GM19395 (cell line): ENCODE results near the gene CPE.
"Not testable (repeated sequence)": the region's sequence is repeated elsewhere in the genome, so short reads cannot be mapped to it uniquely, and the experiment has no call there.

Experiments
- ATAC-seq: cut with Tn5 transposase; IDR thresholded peaks from one replicate; pipeline ENCODE4 v1.9.1; 2021; ENCODE audit warnings: mild to moderate bottlenecking, moderate library complexity; ENCODE audit not compliant: unreplicated experiment

CPE gene

GRCh38 chr4:165378745-165379677 lies at the start of gene CPE:
CPE (plus strand) TSS chr4:165379008; CDS start chr4:165379222, 214 bp downstream.
- ATAC-seq = peak; percentile 89

DNA sequence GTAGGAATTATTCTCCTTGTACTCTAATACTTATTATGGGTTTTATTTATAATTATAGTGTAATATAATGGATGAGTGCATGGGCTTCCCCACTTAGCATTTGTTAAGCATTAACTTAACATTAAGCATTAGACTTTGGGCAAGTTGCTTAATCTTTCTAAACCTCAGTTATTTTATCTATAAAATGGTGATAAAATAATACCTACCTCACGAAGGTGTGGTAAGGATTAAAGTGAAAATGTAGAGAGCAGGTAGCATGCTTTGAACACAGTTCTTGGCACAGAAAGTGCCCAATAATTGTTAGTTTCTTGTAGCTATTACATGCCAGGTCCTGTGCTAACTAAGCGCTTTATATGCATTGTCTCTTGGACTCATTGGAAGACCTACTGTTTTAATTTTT lies 48.7 kb upstream of the CPE start:
- no peak for ATAC-seq

GRCh38 chr4:165330666-165331065 lies 48.1 kb upstream of the CPE start:
- no peak for ATAC-seq

DNA sequence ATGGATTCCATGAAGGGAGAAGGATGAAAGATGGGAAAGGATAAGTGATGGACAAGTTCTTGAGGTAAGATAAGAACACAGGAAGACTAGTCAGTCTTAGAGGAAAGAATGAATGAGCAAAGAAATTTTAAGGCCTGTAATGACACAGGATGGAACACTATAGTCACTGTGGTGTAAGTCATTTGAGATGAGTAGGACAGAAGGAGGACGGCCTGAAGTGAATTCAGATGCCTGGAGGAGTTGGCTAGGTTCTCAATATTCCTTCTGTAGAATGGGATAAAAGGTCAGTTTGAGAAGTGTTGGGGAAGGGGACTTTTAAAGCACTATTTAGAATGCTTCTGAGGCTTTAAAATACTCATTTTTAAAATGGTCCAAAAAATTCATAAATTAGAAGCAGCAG lies 47.4 kb upstream of the CPE start:
- no peak for ATAC-seq

DNA sequence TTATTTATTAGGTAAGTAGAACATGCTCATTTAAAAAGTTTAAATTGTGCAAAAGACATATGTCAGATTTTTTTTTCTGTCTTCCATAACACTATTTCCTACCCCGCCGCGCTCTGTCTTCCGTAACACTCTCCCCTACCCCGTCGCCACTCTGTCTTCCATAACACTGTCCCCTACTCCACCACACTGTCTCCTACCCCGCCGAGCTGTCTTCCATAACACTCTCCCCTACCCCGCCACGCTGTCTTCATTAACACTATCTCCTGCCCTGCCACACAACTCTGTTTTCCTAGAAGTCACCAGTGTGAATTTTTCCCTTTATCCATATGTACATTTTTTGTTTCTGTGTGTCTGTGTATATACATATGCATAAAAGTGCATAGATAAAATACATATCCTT lies 47.0 kb upstream of the CPE start:
- ATAC-seq = no peak

- no peak for ATAC-seq
These were observed 46.3 kb upstream of the CPE start for GRCh38 chr4:165332502-165332901.

- no peak for ATAC-seq
These were observed 43.6 kb upstream of the CPE start for GRCh38 chr4:165335163-165335703.

DNA sequence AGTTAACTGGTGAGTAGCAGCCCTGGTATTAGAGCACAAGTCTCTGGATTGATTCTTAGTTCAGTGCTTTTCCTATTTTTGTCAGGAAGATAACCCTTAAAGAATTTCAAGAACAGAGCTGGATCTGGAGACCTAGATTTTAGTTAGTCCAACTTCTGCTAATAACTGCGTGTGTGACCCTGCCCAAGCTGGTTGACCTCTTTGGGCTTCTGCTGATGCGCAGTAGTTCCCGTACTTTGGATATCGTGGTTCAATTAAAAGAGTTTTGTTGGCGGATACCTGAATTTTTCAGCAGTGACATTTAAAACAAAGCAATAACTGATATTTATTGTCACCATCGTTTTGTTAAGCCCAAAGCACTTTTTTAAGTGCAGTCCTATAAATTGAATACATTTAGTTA lies 42.1 kb upstream of the CPE start:
- no peak for ATAC-seq

DNA sequence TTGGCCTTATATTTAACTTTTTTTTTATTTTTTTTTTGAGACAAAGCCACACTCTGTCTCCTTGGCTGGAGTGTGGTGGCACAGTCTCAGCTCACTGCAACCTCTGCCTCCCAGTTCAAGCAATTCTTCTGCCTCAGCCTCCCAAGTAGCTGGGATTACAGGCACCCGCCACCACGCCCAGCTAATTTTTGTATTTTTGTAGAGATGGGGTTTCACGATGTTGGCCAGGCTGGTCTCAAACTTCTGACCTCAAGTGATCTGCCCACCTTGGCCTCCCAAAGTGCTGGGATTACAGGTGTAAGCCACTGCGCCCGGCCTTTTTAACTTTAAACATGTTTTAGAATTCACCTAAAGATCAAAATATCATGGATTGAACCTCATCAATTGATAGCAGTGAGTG lies 36.5 kb upstream of the CPE start:
- ATAC-seq = not testable (repeated sequence)

- no peak for ATAC-seq
These were observed 35.2 kb upstream of the CPE start for GRCh38 chr4:165343353-165344191.

DNA sequence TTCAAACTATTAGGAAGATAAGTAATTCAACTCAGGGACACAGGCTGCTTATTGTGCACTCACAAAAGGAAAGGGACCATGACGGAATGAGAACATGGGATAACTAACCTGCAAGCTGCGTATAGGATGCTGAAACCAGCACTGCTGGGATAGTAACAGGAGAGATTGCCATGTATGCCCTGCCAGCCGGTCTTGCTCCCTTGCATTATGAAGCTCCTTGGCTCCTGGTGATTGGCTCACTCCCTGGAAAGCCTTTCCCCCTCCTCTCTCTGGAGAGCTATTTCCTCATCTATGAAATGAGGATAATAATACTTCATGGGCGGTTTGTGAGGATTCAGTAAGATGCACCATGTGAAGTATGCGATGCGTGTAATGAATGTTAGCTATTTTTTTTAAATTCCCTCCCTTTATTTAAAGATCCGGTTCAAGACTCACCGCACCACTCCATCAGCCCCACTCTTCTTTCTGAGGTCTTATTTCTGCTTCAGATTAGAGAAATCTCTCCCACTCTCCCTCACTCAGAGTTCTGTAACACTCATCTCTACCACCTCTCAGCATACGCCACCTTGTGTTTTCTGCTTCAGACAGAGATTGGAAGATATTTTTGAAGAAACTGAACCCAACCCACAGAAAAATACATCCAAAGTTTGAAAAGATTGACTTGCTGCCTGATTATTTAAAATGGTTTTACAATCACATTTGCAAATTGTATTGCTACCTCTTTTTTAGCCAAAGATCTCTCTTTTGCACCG lies 33.0 kb upstream of the CPE start:
- no peak for ATAC-seq

DNA sequence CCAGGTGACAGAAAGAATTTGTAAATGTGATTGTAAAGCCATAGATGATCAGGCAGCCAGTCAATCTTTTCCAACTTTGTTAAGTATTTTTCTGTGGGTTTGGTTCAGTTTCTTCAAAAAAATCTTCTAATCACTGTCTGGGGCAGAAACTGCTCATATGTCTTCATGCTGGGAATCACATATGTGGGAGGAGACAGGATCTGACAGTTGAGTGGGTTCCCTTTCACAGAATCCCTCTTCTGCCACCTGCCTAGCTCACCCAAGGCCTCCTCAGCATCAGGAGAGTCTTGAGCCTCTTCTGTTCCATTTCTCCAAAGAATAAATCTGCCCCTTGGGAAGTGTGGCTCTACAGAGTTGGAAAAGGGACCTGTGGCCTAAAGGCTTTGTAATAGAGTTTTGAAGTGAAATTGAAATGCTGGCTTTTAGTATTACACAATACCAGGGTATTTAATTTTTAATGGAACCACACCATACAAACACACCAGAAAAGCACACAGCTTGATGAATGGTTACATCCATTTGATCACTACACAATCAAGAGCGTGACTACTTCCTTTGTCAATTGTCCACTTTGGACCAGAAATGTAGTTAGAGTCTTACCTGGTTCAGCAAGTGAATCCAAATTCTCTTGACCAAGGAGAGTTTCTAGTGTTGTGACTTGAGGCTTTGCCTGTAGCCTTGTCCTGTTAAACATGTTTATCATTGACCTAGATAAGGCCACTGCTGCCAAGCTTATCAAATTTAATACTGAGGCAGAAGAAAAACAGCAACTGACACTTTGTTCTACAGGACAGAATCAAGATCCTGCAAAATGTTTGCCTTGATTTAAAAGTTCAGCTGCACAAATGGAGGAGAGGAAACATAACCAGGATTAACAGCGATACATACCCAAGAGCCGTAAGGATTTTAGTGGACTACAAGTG lies 30.9 kb upstream of the CPE start:
- ATAC-seq = no peak

DNA sequence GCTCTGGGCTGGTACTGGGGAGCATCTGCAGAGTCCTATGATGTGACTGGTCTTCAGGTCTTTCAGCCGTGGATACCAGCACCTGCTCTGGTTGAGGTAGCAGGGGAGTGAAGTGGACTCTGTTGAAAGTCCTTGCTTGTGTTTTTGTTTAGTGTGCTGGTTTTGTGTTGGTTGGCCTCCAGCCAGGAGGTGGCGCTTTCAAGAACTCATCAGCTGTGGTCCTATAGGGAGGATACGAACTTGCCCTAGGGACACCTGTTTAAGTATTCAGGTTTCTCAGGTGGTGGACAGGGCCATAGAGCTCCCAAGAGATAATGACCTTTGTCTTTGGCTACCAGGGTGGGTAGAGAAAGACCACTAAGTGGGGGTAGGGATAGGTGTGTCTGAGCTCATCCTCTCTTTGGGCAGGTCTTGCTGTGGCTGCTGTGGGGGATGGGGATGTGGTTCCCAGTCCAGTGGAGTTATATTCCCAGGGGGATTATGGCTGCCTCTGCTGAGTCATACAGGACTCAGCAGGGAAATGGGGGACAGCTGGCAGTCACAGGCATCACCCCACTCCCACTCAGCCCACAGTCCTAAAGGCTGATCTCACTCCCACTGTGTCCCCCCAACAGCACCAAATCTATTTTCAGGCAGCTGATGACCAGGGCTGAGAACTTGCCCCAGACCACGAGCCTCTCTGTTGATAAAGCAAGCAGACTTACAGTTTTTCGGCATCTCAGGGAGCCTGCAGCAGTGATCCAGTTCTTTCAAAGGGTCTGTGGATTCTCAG lies 27.3 kb upstream of the CPE start:
- no peak for ATAC-seq

- no peak for ATAC-seq
These were observed 22.9 kb upstream of the CPE start for GRCh38 chr4:165355900-165356300.

DNA sequence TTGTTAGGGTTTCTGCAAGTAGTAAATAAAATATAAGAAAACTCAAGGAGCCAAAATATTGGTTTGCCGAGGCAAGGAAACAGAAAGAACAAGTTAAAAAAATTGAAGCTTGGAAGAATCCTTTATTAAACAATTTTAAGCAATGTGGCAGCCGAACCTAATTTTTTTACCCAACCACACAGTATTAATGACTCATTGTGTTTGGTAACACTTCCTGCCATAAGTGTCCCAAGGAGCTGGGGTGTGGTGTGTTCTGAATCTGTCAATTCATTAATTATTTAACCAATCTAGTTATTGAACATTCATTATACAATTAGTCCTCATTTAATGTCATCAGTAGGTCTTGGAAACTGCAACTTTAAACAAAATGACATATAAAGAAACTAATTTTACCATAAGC lies 19.3 kb upstream of the CPE start:
- no peak for ATAC-seq

DNA sequence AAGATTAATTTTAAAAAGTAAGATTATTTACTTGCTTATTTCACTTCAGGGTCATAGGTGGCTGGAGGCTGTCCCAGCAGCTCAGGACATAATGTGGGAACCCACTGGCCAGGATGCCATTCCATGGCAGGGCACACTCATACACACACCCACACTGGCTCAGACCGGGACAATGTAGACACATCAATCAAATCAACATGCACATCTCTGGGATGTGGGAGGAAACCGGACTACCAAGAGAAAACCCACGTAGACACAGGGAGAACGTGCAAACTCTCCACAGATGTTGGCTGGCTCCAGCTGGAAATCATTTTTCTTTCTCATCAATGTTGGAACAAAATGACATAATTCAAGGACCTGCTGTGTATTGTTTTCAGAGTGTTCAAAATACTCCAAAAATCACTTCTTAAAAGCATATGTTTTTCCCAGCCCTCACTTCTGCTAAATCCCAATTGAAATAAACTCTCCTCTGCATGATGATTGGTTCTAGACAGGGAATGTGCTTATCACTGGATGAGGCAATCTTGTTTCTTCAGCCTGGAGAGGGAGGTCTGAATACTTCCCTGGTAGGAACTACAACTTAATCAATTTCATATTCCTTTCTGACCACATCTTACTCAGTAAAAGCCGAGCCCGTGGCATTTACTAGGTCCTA lies 18.6 kb upstream of the CPE start:
- no peak for ATAC-seq

- no peak for ATAC-seq
These were observed 17.7 kb upstream of the CPE start for GRCh38 chr4:165360985-165361670.

DNA sequence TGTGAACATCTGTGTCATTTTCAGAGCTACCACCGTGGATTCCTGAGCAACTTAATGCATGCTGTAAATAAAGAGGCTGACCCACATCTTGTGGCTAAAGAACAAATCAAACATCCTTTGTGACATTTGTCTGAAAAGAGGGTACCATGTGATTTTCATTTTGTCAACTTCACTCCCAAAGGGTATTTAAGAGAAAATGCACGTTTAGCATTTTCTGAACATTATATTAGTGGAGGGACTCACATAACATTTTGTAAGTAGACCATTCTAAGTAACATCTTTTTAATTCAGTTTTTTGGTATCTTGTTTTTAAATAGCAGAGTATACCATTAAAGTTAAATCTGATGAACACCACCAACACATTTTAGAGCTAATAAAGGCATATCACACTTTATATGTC lies 17.0 kb upstream of the CPE start:
- no peak for ATAC-seq
